Mucosa of gallbladder (tissue), 1 donor: ENCODE results near the gene RGSL1. TPM values are rescaled to one million over a fixed set of nuclear protein-coding genes. Genes with fewer than 3 reads are reported as not detected.

Experiments
- DNase-seq: peaks from one replicate; pipeline ENCODE4 v3.0.0-alpha.2; 2020; ENCODE audit warnings: low spot score
- total RNA-seq: library from RNA; stranded (reverse); gene quantifications from one replicate; pipeline ENCODE4 v1.2.1, GENCODE V29; 2021
- donor health status: DM: no; HTN: no; CAD: no.

The RGSL1 gene
- total RNA-seq, 1 donor from 2014 or later: not detected

DNA sequence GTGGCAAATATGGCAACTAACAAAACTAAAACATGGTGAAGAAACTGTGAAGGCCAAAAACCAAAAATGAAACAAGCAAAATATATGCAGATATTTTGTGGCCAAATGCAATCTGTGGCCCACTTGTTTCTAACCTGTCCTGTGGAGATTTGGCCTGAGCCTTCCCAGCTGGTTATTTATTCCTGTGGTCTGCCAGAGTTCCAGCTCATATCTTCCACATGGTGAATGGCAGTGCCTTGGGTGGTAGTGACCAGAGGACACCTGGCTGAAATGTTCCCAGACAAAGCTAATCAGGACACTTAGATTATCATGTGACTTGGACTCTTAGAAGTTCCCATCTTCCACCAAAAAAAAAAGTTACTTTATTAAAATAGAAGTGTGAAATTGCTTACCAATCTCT is 99.4 kb downstream of the RGSL1 start:
- DNase-seq: no peak

DNA sequence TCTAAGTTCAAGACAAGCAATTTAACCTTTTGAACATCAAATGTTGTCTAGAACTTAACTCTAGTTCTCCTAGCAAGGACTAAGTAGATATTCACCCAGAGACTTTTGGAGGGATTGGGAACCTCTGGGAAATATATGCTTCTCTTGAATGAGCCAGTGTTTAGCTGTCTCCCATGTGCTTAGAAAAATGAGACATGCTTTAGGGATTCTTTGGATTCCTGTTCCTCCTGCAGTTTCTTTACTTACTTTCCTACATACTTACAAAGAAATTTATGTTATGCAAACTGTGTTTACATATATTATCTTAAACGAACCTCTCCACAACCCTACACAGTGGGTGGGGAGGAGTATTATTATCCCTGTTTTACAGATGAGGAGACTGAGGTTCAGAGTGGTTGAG is 99.9 kb downstream of the RGSL1 start:
- DNase-seq: no peak

DNA sequence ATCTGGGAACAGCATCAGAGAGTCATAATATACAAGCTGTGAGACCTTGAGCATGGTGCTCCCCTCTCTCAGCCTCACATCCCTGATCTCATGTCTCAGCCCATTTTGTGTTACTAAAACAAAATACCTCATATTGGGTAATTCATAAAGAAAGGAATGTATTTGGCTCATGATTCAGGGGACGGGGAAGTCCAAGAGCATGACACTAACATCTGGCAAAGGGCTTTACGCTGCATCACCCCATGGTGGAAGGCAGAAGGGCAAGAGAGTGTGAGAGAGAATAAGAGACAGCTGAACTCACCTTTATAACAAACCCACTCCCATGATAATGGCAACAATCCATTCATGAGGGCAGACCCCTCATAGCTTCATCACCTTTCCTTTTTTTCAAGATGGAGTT is 102.6 kb downstream of the RGSL1 start:
- DNase-seq: no peak

DNA sequence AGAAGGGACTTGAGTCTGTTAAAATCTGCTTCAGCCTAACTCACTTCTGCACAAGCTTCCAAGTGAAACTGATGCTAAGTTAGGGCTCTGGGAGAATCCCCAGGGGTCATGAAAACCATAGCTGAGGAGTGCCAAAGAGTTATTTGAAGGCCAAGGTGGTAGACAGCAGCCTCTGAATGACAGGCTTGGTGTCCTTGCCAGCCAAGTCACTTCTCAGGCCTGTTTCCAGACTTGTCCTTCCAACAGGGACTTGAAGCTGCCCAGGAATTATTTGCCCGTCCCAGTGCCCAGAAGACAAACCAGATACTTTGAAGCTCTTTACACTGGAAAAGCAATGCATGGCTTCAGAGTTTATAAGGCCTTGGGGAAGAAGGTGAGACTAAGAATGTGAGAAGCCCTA is 105.5 kb downstream of the RGSL1 start:
- DNase-seq: no peak

DNA sequence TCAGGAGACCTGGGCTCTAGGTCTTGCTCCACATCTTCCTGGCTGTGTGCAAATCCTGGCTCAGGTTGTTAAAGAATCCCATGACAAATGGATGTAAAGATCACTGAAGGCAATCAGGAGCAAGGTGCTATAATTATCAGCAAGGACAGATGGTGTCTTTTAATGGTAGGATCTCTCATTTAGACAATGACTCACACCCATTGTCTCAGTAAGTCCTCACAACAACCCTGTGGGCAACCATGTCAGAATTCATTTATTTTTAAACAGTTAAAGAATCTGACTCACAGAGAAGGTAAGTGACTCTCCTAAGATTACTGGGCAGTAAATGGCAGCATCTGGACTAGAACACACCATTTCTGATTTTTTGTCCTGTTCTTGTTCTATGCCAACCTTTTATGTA is 106.3 kb downstream of the RGSL1 start:
- no peak for DNase-seq

DNA sequence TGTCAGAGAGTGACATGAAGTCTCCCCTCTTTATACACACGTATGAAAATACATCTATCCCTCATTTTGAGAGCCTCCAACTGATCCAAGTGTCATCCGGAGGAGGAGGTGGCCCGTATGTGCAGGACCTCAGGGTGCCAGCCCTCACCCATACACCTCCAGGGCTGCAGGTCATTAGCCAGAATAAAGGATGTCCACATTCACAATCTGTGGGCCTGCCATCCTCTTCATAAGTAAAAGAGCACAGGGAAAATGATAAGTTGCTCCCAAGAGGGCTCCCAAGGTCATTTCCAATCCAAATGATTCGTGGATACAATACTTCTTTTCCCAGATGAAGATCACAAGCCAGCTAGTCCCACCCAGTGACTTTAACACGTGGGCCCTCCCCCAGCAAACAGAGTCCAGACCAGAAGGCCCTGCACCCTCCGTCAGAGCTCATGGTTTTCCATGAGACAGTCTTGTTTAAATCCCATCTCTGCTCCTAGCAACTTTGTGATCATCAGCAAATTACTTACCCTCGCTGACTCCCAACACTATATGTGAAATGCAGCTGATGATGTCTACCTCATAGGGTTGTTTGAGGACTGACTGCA is 110.5 kb downstream of the RGSL1 start:
- DNase-seq: no peak

DNA sequence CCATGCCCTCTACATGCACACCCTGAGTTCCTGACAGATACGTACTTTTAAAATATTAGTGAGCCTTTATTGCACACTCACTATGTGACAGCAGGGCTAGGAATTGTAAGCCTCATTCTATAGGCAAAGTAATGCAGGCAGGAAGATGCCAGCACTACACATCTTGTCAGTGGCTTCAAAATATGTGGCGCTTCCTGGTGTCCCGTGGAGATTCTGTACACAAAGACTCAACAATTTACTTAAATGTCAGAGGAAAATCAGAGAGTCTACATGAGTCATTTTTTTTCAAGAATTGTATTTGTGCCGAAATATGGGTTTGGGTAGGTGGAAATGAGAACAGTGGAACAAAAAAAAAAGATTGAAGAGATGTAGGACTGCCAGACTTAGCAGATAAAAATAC is 111.5 kb downstream of the RGSL1 start:
- DNase-seq: no peak

DNA sequence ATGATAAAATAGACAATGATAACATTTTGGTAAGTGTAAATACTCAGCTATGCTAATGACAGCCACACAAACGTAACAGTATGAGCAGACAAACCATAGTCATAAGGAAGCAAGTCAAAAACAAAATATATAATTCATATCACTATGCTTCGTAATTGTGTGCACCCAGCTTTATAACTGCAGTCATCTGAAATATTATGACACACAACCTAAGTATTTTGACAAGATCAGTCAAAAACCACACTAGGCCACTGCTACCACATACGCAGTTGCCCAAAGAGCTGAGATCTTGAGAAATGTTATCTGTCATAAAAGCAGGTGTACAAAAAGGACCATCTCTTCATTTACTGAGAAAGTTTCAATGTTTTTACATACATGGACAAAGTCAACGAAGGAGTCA is 113.1 kb downstream of the RGSL1 start:
- DNase-seq: no peak

DNA sequence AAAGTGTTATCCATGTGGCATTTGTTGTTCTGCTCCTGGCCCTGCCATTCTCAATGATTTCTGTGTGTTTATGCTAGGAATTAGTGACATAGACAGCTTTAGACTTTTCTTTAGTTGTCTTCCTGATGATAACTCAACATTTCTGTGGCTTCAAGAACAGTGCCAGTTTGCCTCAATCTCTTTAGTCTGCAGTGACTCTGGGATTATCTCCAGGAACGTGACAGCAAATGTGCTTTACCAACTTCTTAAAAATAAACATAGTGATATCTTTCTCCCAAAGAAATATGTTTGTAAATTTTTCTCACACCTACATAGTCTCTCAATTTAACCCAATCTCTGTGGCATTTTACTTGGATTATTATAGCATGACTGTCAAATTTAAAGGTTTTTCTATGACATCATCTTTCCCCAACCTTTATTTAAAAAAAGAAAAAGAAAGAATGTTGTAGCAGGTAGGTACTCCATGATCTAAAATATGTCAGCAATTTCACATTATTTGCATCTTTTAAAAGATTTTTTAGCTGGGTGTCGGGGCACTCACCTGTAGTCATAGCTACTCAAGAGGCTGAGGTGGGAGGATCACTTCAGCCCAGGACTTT is 114.6 kb downstream of the RGSL1 start:
- no peak for DNase-seq

DNA sequence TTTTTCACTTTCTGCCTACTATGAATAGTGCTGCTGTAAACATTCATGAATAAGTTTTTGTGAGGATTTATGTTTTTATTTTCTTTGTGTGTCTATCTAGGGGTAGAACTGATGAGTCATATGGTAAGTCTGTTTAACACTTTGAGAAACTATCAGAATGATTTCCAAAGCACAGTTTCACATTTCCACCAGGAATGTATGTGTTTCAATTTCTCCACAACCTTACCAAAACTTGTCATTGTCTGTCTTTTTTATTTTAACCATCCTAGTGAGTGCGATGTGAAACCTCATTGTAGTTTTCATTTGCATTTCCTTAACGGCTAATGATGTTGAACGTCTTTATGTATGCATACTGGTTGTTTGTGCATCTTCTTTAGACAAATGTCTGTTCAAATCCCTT is 115.6 kb downstream of the RGSL1 start:
- DNase-seq: no peak

DNA sequence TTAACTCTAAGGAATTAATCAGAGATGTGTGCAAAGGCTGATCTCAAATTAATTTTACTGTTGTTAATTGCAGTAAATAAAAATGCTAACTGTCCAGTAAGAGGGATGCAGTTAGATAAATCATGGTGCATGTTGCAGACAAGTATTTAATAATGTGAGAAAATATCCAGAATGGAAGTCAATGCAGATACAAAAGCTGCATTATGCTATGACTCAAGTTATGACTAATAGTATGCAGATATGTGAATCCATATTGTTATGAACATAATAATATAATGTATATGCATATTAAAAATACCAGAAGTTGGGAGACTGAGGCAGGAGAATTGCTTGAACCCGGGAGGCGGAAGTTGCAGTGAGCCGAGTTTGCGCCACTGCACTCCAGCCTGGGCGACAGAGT is 117.7 kb downstream of the RGSL1 start:
- no peak for DNase-seq

DNA sequence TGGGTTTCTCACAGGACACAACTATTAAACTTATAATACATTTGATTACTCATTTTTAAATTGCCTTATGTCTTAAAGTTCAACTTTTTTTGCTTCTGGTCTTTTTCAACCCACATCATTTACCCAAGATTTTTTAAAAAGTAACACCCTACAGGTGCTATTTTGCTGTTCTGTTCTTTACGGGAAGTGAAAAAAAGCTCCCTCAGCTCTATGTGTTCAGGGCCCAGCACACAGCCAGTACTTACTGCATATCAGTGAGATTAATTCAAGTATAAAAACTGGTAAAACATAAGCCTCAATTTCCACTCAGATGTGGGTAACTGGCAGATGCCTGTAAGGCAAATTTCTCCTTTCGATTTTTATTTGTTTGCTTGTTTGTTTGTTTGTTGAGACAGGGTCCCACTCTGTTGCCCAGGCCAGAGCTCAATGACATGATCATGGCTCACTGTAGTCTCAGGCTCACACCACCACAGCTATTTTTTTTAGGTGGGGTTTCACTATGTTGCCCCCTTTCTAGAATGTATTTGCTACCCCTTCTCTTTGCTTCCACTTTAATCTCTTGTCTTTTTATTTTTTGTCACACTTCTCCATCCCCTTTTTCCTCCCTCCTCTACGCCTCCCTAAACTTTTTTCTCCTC is 118.8 kb downstream of the RGSL1 start:
- DNase-seq: no peak

DNA sequence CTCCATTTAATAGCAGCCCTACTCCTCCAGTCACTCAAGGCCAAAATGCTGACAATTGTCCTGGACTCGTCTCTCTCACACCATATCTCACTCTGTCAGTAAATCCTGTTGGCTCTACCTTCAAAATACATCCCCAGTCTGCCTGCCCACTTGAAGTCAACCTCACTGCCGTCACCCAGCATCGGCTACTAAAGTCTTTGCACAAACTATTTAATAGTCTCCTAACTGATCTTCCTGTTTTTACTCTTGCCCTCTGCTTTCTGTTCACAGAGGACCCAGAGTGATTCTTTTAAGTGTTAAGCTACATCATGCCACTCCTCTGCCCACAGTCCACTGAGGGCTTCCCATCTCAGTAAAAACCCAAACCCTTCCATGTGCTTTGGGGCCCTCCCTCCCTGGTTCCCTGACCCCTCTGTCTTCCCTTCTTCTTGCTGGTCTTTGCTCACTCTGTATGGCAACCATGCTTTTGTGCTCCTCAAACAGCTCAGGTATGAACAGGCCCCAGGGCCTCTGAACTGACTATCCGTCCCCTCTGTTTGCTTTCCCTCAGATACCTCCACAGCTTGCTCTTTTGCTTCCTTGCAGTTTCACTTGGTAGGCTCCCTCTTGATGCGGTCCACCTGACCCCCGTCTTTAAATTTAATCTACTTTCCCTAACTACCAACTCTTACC is 120.1 kb downstream of the RGSL1 start:
- DNase-seq: no peak

DNA sequence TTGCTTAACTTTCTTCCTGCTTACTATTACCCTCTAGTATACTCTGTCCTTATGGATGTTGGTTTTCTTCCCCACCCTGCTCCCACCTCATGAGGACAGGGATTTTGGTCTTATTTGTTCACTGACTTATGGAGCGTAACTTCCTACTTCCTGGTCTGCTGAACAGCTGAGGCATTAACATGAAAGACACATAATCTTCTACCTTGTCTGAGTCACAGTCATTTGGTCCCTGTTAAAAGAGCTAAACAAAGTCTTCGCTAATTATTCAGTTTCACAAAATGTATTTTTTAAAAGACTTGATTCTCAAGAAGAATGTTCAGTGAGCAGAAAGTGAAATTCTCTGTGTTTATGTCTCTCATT is 120.6 kb downstream of the RGSL1 start:
- no peak for DNase-seq

DNA sequence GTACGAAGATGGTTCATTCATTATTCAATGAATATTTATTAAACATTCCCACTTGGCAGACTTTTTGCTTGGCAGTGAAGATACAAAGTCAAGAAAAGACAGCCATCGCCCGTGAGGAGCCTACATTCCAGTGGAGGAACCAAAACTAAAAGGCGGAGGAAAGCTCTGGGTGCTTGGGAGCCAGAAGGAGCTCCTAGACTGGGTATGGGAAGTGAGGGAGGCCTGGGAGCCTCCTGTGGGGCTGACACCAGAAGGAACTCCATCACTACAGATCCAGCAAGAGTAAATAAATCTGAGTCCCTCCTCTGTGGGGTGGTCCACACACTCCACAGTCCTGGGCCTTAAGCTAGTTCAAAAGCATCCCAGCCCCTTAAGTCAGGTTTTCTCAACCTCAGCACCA is 124.2 kb downstream of the RGSL1 start:
- DNase-seq: no peak

DNA sequence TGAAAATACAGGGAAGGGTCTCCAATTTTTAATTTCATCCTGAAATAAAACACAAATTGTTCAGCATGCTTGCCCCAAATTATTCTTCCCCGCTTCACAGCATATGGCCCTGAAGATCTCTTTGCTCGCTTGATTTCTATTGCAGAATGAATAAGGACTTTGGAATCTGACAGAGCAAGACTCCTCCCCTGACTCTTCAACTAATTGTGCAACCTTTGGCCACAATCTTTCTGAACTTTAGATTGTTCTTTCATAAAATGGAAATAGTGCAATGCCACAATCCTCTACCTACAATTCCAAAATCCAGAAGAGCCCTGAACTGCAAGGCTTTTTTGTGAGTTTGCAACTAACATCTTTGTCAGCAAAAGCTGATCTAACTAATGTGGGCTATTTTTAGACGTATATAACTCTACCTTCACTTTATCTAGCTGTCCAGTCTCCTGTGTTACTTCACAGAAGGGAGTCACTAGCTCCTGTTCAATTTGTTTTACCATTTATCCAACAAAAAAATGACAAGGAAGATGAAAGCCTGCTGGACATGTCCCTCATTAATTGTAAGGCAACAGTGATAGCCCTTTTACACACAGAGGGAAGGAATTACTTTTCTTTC is 125.7 kb downstream of the RGSL1 start:
- no peak for DNase-seq

DNA sequence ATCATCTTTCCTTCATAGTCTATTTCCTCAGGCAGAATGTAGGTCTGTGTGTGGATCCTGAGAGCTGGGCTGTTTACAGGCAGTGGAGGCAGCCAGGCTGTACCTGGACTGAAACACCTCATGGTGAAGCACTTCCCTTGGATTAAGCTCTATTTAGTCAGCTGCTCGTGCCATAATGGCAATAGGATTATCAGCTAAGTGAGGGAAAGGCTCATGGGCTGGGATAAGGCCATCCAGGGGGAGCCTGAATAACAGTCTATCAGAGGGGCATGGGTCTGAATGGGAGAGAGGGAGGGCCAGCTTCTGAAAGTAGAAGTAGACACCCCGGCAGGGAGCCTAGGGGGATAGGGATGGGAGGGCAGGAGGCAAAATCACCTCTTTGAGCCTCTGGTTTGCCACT is 130.8 kb downstream of the RGSL1 start:
- DNase-seq: no peak

DNA sequence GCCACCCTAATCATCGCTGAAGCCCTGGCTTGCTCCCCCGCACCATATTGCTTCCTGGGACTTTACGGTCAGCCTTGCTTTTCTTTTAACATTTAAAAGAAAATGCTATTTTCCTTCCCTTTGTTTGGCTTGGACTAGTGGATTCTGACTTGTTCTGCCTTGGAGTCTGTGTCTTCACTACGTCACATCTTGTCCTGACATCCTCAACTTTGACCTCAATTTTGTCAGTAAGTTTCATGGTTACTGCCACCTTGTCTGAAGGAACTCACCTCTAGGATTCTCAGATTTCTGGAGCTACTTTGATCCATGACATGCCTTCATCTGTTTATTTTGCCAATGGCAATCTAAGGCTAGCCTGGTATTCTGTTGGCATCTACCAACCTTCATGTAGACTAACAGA is 134.8 kb downstream of the RGSL1 start:
- DNase-seq: no peak

DNA sequence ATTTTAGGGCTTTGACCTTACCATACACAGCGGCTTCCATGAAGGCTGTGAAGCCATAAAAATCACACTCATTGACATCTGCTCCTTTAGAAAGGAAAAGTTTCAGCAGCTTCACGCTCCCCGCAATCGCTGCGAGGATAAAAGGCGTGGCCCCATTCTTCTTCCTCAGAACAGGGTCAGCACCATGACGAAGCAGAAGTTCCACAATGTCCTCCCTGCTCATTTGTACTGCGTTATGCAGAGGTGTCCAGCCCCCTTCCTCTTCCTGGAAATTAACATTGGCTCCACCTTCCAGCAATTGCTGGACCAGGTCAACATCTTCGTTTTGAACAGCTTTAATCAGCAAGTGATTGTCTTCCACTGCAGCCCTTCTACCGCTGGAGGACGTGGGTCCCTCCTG is 136.4 kb downstream of the RGSL1 start:
- DNase-seq: no peak

DNA sequence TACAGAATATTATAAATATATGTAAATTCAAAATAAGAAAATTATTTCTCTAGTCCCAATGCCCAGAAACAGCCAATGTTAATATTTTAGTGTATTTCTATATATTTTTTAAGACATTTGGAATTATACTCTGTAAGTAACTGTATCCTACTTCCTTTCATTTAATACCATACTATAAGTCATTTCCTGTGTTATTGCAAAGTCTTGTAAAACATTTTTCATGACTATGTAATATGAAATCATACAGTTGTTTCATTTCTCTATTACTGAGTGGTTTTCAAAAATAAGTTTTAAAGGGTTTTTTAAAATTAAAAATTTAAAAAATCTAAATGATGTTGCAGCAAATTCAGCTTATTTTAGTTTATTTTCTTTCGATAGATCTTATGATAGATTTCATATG is 137.1 kb downstream of the RGSL1 start:
- no peak for DNase-seq

DNA sequence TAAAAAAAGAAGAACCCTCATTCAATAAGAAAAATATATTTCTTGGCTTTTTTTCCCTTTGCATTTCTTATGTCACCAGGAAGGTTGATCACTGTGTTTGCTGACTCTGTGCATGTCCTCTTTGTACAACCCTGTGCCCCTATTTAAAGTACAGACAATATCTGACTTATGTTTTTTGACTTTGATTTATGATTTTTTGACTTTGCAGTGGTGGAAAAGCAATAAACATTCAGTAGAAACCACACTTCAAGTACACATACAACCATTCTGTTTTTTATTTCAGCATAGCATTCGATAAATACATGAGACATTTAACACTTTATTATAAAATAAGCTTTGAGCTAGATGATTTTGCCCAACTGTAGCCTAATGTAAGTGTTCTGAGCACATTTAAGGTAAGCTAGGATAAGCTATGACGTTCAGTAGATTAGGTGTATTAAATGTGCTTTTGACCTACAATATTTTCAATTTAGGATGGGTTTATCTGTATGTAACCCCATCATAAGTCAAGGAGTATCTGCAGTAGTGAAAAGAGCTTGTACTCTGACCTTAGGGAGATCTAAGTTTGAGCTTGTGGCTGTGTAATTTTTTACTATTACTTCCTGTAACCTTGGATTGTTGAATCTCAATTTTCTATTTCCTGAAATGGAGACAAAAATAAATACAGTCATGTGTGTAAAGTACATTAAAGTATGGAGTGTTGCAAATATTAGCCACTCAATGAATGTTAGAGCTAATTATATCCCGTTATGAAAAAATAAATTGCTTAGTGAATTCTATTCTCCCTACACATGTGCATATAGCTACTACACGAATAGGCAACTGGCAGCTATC is 137.9 kb downstream of the RGSL1 start:
- DNase-seq: no peak
